Left ventricle myocardium superior (tissue), 1 donor: ENCODE data around the gene NFKB2. TPM values are rescaled to one million over a fixed set of nuclear protein-coding genes. Genes with fewer than 3 reads are reported as not detected.
A peak's percentile ranks its signal among the peaks of the same experiment; 100 is the strongest.

ENCODE experiments used
- ATAC-seq: fragments of 200-7000 bp; cut with Tn5 transposase; one replicate; pipeline ENCODE4 v1.9.1; 2020; ENCODE audit warnings: mild to moderate bottlenecking, moderate library complexity
- DNase-seq: peaks from one replicate; pipeline ENCODE4 v3.0.0-alpha.2; 2020
- intact Hi-C: fragments of 100-400 bp; cut with micrococcal nuclease; formaldehyde crosslinking; loops from one replicate; pipeline ENCODE4 v1.11.0; 2022
- long read RNA-seq: library from polyadenylated mRNA; unstranded; transcript quantifications from one replicate; pipeline ENCODE4 v2.0.0, GENCODE V29; 2021
- total RNA-seq: library from RNA; stranded (reverse); fragmentation: NEBNext Ultra II Directional; extraction: Animal tissue kit (Norgen Biotek cat#: 25700); gene quantifications from one replicate; pipeline ENCODE4 v1.2.1, GENCODE V29; 2021
- donor health status: DM: no; HTN: yes; CAD: no; lungs with severe emphysema.

Gene NFKB2
- total RNA-seq = 11.3 TPM
- long read RNA-seq, partial matches to known transcripts = 8 of 19 reads
- long read RNA-seq, other reads (novel, unspliced or antisense) = 4 of 19 reads

GRCh38 chr10:102395400-102396316 is at the start of gene NFKB2:
Gene NFKB2, plus strand, starts transcription at chr10:102395705. Its CDS starts 255 bp downstream, at chr10:102395960.
- DNase-seq (peak; percentile 93), ATAC-seq (peak; percentile 66)
- intact Hi-C loops = loop anchor here (10.0 kb wide), 1 partner anchor 189 kb away; no protein-coding TSS in a partner anchor

DNA sequence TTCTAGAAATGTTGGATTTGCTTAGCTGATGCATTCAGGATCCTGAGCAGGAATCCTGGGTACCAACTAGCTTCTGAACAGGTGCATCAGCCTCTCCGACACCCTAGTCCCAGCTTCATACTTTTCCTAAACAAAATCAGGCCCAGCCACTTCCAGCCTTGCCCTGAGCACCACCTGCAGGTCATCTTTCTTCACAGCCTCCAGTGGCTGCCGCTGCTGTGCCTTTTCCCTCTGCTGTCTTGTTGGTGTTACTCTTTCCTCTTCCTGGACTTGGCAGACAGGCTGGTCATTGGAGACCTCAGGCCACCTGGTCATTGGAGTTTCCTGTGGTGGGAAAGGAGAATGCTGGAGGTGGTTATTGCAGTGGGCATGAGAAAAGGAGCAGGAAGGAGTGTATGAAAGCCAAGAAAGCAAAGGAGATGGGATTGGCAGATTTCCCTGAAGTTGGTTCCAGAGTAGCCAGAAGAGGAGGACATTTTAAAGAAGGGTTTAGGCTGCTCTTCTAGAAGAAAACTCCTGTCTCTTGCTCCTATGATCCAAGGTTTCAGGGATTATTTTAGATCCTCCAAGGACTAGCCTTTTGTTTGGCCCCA is 48.2 kb upstream of the NFKB2 start:
- peak; percentile 55 for DNase-seq
- ATAC-seq = peak; percentile 72
- intact Hi-C loops = no loop called here

DNA sequence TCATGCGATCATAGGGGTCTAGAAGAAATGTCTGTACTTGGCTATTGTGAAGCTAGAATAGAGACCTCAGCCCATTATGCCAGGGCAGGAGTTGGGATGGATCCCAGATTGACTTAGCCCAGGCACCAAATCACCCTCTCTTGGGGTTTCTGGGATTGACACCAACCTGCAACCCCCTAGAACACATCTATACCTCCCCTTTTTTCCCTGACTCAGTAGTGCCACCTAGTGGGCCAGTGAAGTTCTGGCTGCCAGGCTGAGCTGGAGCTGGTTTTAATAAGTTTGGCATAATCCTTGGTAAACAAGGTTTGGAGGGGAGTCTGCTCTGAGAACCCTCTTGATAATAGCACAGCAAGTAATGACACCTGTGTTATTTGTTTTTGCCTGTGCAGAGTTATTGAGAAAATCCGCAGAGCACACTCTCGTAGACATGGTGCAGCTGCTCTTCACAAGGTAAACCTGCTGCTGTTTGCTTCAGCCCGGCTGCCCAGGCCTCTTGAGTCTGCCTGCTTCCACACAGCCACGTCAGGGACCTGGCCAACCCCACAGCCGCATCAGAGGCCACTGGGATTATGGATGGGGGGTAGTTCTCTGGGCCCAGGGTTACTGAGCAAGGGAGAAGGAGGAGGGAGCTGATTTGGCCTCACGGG is 43.3 kb upstream of the NFKB2 start:
- intact Hi-C loops = loop anchor here (5.0 kb wide), 1 partner anchor 125 kb away; the partner anchor contains the start of gene ELOVL3
- DNase-seq (peak; percentile 47), ATAC-seq (peak; percentile 56)

GRCh38 chr10:102354451-102354850 is 41.1 kb upstream of the NFKB2 start:
- no peak for DNase-seq
- ATAC-seq = no peak
- intact Hi-C loops = loop anchor here (5.0 kb wide), 1 partner anchor 127 kb away; the partner anchor contains the start of gene ELOVL3

DNA sequence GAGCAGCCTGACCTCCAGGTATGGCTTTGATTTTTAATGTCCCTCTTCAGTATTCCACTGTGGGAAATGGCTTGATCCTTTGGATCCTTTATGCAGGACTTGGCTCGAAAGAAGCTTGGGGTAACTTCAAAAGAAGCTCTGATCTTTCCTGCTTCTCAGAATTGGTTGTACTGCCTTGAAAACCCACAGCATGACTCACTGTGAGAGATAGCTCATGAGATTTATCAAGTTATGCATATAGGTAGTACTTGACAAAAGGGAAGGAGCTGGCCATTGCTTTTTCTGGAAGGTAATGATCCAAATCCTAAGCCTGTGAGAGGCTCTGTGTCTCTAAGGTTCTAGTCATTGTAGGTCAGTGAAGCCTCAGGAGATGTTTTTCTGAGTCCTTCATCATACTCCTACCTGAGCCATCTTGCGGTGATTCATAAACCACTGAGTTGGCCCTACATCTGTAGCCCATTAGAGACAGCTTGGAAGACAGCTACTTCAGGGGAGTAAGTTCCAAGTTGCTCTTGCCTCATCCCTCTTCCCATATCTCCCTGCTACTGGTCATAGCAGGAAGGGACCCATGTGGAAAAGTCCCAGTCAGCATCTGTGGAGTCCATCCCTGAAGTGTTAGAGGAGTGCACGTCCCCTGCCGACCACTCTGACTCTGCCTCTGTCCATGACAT is 36.7 kb upstream of the NFKB2 start:
- no peak for DNase-seq
- no peak for ATAC-seq
- intact Hi-C loops = no loop called here

GRCh38 chr10:102367441-102367840 is 28.1 kb upstream of the NFKB2 start:
- DNase-seq (no peak), ATAC-seq (no peak)
- intact Hi-C loops = no loop called here

DNA sequence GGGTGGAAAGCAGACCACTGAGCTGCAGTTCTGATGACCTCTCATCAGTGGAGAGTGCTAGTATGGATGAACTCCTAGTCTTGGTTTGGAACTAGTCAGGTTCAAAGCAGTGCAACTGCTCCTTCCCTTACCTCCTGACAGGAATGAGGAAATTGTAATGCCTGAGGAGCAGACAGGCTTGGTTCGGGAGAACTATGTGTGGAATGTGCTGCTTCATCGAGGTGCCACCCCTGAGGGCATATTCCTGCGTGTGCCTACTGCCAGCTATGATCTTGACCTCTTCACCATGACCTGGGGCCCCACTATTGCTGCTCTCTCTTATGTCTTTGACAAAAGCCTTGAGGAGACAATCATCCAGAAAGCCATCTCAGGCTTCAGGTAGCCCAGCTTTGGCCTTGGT is 27.4 kb upstream of the NFKB2 start:
- ATAC-seq = no peak

GRCh38 chr10:102371295-102371694 is 24.2 kb upstream of the NFKB2 start:
- intact Hi-C loops = no loop called here
- no peak for DNase-seq
- no peak for ATAC-seq

More for the DNA sequence above, 27.4 kb upstream of the NFKB2 start:
- intact Hi-C loops = no loop called here
- no peak for DNase-seq

DNA sequence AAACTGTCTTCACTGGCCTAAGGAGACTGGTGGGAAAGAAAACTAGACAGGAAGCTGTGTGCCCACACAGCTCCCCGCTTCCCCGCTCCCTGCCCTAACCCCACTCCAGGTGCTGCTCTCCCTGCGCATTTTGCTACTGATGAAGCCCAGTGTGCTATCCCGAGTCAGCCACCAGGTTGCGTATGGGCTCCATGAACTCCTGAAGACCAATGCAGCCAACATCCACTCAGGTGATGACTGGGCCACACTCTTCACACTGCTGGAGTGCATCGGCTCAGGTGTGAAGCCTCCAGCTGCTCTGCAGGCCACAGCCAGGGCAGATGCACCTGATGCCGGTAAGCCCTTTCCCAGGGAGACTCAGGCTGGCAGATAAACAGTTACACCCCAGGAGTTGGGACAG is 20.3 kb upstream of the NFKB2 start:
- intact Hi-C loops = no loop called here
- ATAC-seq = no peak

GRCh38 chr10:102375867-102376266 is 19.6 kb upstream of the NFKB2 start:
- DNase-seq = no peak
- intact Hi-C loops = no loop called here
- no peak for ATAC-seq

More for the DNA sequence above, 20.3 kb upstream of the NFKB2 start:
- DNase-seq = no peak

GRCh38 chr10:102376901-102377300 is 18.6 kb upstream of the NFKB2 start:
- DNase-seq (no peak), ATAC-seq (no peak)
- intact Hi-C loops = no loop called here

DNA sequence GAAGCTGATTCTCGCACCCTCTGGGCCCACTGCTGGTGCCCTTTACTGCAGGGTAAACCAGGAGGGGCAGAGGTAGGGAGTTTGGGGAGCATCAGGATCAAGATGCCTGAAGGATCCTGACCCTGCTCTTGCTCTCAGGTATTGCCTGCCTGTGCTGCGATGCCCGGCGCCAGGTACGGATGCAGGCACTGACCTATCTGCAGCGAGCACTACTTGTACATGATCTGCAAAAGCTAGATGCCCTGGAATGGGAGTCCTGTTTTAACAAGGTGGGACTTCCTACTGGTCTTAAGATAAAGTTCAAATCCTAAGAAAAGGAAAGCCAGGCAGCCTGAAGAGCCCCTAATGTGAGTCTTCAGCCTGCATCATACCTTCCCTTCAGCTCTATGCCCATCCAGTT is 16.1 kb upstream of the NFKB2 start:
- DNase-seq (no peak), ATAC-seq (no peak)
- intact Hi-C loops = no loop called here

DNA sequence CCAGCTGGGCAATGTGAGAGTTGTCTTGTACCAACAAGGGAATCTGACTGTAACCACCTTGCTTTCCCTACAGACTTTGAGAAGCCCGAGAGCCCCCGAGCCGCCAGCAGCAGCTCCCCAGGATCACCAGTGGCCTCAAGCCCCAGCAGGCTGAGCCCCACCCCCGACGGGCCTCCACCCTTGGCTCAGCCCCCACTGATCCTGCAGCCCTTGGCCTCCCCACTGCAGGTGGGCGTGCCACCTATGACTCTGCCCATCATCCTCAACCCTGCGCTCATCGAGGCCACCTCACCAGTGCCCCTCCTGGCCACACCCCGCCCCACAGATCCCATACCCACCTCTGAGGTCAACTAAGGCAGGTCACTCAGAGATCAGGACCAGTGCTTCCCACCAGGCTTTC is 13.5 kb upstream of the NFKB2 start:
- no peak for ATAC-seq
- intact Hi-C loops = no loop called here
- DNase-seq = no peak

- no peak for ATAC-seq
- no peak for DNase-seq
- intact Hi-C loops = no loop called here
These were observed 12.6 kb upstream of the NFKB2 start for GRCh38 chr10:102382871-102383270.

DNA sequence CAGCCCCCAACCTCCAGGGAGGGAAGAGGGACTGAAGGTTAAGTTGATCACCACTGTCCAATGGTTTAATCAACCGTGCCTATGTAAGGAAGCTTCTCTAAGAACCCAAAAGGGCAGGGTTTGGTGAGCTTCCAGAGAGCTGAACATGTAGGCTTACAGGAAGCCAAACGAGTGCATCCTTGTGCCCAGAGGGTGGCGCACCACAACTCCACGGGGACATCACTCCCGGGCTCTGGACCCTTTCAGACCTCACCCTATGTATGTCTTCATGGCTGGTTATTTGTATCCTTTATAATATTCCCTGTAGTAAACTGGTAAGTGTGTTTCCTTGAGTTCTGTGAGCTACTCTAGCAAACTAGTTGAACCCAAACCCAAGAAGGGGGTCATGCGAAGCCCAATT is 11.5 kb upstream of the NFKB2 start:
- ATAC-seq (no peak), DNase-seq (no peak)
- intact Hi-C loops = no loop called here

- DNase-seq (no peak), ATAC-seq (peak; percentile 59)
- intact Hi-C loops = no loop called here
These were observed 10.7 kb upstream of the NFKB2 start for GRCh38 chr10:102384606-102385429.

DNA sequence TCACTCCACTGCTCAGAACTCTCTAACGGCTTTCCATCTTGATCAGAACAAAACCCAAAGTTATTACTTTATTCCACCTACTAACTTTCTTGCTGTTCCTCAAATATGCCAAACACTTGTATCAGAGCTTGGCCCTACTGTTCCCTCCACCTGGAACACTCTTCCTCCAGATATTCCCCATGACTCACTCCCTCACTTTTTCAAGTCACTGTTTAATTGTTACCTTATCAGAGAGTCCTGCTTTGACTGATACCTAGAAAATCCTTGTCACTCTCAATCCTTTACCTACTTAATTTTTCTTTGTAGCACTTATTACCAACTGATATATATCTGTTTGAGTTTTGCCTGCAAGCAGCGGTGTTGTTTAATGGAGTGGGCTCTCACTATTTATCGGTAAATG is 5.6 kb upstream of the NFKB2 start:
- ATAC-seq (no peak), DNase-seq (no peak)
- intact Hi-C loops = loop anchor here (10.0 kb wide), 1 partner anchor 195 kb away; no protein-coding TSS in a partner anchor

DNA sequence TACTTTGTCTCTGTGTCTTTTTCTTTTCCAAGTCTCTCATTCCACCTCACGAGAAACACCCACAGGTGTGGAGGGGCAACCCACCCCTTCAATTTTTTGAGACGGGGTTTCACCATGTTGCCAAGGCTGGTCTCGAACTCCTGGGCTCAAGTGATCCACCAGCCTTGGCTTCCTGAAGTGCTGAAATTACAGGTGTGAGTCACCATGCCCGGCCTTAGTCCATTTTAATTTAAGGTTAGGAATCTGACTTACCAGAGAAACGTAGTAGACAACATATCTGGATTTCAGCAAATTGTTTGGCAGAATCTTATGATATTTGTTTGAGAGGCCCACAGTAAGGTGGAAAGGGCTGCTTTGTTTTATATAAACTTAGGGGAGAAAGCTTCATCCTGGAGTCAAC is 3.2 kb upstream of the NFKB2 start:
- intact Hi-C loops = loop anchor here (10.0 kb wide), 1 partner anchor 192 kb away; no protein-coding TSS in a partner anchor
- DNase-seq (no peak), ATAC-seq (no peak)
